HG03066 (cell line): ENCODE measurements around the gene IFIT1.
A peak's percentile ranks its signal among the peaks of the same experiment; 100 is the strongest.

ENCODE experiments used
- ATAC-seq: cut with Tn5 transposase; IDR thresholded peaks from one replicate; pipeline ENCODE4 v1.9.1; 2021; ENCODE audit warnings: low read depth; ENCODE audit not compliant: unreplicated experiment

IFIT1 gene

DNA sequence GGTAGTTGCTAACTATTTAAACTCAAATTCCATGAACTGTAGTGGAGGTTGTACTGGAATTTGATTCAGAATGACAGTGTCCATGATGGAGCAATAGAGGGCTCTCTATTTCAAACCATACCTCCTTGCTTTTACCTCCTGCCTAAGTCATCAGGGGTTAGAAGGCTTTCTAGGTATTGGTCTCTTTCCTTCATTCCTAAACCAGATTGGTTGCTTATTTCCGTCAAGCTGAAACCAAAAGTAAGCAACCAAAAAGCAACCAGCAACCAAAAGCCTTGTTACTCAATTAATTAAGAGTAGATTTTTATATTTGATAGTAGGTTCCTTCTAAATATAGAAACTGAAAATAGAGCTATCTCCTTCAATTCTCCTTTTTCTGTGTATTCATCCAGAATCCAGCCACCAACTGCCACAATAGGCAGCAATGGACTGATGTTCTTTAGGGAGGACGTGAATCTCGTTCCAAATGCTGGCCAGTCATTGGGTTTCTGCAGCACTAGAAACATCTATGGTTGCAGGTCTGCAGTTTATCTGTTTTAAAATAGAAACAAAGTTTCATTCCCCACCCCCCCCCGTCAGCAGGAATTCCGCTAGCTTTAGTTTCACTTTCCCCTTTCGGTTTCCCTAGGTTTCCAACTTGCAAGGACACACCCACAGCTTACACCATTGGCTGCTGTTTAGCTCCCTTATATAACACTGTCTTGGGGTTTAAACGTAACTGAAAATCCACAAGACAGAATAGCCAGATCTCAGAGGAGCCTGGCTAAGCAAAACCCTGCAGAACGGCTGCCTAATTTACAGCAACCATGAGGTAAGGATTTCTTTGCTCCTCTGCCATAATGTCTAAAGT lies at the start of gene IFIT1:
IFIT1 (plus strand) TSS at position 717 of the 850 bp plus-strand sequence; CDS start at position 807, 90 bp downstream.
- peak; percentile 93 for ATAC-seq

DNA sequence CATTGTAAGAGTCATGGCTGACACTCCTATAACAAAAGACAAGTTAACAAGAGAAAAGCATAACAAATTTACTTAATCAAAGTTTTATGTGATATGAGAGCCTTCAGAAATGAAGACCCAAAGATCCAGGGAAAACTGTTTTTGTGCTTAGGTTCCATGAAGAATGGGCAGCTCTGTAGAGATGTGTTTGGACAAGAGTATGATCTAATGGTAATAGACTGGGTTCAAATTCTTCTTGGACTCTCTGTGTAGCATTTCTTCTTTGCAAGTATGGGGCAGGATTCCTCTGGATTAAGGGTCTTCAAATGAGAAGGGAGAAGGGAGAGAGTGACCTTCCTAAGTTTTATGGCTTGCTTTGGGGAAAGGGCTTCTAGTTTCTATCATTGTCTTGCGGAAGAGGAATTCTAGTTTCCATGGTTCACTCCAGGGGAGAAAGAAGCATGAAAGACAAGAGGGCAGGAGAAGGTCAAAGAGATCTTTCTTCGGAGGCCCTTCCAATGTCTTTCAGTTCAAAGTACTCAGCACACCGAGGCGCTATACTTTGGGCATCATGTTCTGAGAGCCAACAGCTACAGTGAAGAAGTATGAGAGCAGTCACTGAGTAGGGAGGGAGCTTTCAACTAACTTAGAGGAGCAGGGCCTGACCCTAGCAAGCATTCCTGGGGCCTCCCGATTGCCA lies 49.2 kb upstream of the IFIT1 start:
- ATAC-seq = no peak

GRCh38 chr10:89344156-89344555 lies 48.3 kb upstream of the IFIT1 start:
- no peak for ATAC-seq

GRCh38 chr10:89345367-89346000 lies 46.9 kb upstream of the IFIT1 start:
- ATAC-seq = no peak

GRCh38 chr10:89346405-89347254 lies 45.8 kb upstream of the IFIT1 start:
- ATAC-seq = no peak

- ATAC-seq = no peak
Observed at GRCh38 chr10:89347701-89348457, 44.5 kb upstream of the IFIT1 start.

DNA sequence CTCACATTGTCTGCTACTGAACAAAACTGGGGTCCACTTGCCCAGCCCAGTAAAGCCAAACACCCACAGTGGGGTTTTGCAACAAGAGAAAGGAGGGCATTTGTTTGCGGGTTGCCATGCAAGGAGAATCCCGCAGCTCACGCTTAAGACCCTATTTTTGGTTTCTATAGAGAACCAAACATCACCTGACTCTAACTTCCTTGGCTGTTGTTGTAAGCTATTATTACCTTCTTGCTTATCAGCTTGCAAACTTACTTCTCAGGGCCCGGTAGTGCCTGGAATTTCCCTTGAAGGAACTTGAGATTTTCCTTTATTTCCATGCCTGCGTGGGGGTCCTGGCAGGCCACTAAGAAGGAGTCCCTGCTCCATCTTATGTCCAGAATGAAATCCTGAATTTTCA lies 43.9 kb upstream of the IFIT1 start:
- no peak for ATAC-seq

DNA sequence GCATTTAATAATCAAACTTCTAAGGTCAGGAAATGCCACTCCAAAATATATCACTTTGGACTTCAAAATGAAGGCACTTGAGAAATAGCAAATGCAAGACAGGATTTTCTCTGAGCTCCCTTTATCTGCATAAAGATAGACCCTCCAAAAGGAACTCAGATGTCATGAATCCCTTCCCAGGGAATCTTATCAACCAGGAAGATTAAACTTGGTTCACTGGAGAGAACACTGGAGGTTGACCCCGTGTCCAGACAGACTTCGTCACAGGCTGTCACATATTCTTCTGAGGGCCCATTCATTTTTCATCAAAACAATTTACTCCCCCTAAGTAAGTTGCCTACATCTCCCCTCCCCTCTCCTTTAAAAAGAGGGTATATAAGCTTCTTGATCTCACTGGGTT lies 43.4 kb upstream of the IFIT1 start:
- no peak for ATAC-seq

- peak; percentile 45 for ATAC-seq
Observed at GRCh38 chr10:89350631-89351315, 41.6 kb upstream of the IFIT1 start.

DNA sequence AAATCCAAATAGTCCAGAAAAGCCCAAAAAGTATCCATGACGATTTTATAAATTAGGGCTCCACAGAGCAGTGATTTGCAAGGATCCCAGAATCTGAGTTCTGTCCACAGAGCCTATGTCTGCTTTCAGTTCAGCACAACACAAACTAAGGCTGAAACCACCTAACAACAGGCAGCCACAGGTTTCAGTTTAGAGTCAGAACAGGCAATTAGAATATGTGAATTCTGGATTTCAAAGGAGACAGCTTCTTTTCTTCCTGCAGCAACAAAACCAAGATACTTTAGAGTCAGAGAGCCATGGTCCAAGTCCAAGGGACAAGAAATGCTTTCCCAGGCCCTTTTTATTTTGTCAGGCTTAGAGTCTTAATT lies 41.0 kb upstream of the IFIT1 start:
- ATAC-seq = peak; percentile 71

- ATAC-seq = no peak
Observed at GRCh38 chr10:89351780-89352597, 40.4 kb upstream of the IFIT1 start.

DNA sequence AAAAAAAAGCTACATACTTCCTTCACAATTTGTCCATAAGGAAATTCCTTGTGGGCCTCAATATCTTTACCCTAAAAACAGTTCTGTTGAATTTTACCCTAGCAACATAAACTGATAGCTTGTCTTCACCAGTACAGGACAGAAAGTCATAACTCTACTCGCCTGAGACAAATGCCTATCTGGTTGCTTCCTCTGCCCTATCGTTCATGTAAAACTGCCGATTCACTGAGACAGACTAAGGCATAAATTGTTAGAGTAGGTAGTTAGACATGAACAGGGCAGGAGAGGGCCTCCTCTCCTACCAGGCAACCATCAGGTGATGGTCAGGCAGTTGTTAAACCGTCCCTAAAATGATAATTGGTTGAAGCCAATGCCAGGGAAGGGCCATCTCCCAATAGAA lies 39.6 kb upstream of the IFIT1 start:
- ATAC-seq = no peak

DNA sequence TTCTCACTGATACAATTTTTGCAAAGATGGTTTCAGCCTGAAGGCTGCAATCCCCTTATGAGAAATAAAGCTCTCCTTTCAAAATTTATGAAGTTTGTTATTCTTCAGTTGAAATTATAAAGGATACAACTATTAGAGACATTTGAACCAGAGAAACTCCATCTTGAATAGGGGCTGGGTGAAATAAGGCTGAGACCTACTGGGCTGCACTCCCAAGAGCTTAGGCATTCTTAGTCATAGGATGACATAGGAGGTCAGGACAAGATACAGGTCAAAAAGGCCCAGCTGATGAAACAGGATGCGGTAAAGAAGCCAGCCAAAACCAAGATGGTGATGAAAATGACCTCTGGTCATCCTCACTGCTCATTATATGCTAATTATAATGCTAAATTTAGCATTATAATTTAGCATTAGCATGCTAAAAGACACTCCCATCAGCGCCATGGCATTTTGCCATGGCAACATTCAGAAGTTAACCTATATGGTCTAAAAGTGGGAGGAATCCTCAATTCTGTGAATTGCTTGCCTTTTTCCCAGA lies 37.0 kb upstream of the IFIT1 start:
- ATAC-seq = no peak

- ATAC-seq = no peak
Observed at GRCh38 chr10:89357096-89357495, 35.3 kb upstream of the IFIT1 start.

DNA sequence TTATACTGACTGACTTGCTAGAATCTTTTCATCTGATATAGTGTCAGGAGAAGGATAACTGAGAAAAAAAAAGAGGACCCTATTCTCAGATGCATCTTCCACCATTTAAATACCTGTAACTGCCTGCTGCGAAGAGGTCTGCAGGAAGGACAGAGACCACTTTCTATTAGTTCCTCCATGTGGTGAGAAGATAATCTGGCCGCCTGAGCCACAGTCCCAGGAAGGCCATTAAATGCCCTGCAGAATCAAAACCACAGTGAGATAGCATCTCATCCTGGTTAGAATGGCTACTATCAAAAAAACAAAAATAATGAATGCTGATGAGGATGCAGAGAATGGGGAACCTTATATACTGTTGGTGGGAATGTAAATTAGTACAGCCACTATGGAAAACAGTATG lies 34.4 kb upstream of the IFIT1 start:
- ATAC-seq = no peak

DNA sequence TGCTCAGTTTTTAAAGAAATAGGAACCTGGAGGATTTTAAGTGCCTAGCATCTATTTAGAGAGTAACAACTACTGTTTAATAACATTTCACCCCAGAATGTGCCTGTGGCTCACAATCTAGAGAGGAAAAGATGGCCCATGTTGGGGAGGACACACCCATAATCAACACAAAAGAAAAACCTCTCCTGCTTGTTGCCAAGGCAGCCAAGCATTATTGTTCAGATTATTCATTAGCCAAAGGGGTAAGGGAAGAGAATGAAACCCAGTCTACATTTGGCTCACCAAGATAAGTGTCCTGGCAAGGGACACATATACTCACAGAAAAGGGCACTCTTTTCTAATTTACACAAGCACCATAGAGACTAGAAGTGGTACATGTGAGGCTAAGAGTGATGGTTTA lies 32.3 kb upstream of the IFIT1 start:
- ATAC-seq = no peak

GRCh38 chr10:89362929-89363328 lies 29.5 kb upstream of the IFIT1 start:
- ATAC-seq = no peak

DNA sequence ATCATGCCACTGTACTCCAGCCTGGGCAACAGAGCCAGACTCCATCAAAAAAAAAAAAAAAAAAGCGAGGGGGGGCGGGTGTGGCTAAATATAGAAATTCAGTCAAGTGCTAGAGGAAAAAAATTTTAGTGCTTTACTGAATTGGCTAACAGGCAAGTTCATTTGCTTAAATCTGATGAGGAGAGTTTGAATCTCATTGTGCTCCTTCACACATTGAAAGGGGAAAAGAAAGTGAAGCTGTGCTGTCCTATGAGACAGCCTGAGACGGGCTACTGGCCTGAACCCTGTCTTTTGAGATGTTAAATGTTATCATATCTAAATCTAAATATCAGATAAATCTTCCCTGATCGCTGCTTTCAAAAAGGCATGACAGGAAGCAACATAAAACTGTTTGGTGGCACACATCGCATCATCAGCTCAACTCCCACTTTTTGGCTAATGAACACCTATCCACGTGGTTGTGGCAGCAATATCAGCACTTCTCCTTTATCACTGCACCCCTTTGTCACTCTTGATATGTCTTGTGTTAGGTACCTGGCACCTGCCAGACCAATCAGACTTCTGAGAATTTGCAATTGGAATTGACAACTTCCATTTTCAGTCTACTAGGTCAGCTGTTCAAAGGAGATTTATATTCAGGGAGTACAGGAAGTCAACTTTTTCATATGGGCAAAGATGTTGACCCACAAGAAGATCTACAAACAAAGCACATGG lies 28.5 kb upstream of the IFIT1 start:
- no peak for ATAC-seq
